Kidney capillary endothelial cell (primary cell): ENCODE measurements around the gene FGF14.

Experiments
- DNase-seq: peaks from one replicate; pipeline ENCODE4 v3.0.0-alpha.2; 2018; ENCODE audit warnings: low spot score

Gene FGF14

GRCh38 chr13:101661839-101662238 is 740.0 kb downstream of the FGF14 start:
- DNase-seq: no peak
